Ovary (tissue), 9 donors: ENCODE results near the gene PPAT. TPM values are rescaled to one million over a fixed set of nuclear protein-coding genes. Genes with fewer than 3 reads are reported as not detected.
"Not testable (repeated sequence)": the region's sequence is repeated elsewhere in the genome, so short reads cannot be mapped to it uniquely, and the experiment has no call there.

Source experiments
- DNase-seq, 5 donors: peaks; one replicate each; pipeline ENCODE4 v3.0.0-alpha.2; 2019 to 2020
- H3K27ac ChIP-seq, 2 donors: fragments of 200-600 bp; one replicate each; pipeline versions ENCODE4 v1.5.1 to v1.8.0; 2019 to 2022
- H3K27me3 ChIP-seq: fragments of 200-600 bp; one replicate; pipeline ENCODE4 v1.8.0; 2022
- H3K36me3 ChIP-seq: fragments of 200-600 bp; sonication (generic); one replicate; pipeline ENCODE4 v1.5.1; 2019
- H3K4me1 ChIP-seq: one replicate; pipeline ENCODE4 v1.8.1; 2013; ENCODE audit warnings: mild to moderate bottlenecking, moderate library complexity; ENCODE audit not compliant: insufficient read depth
- H3K4me3 ChIP-seq: fragments of 200-600 bp; sonication (generic); one replicate; pipeline ENCODE4 v1.5.1; 2017
- H3K9me3 ChIP-seq, 2 donors: fragments of 200-600 bp in 1 of 2; sonication (generic) in 1 of 2; one replicate each; pipeline versions ENCODE4 v1.5.1 to v1.8.1; 2013 to 2019; ENCODE audit warnings: mild to moderate bottlenecking in 1 of 2, moderate library complexity in 1 of 2
- EP300 ChIP-seq: sonication (generic); formaldehyde crosslinking; IDR thresholded peaks from one replicate; pipeline ENCODE4 v1.6.1; 2017; ENCODE audit warnings: antibody characterized with exemption
- POLR2A ChIP-seq: fragments of 450-650 bp; IDR thresholded peaks from one replicate; pipeline ENCODE4 v1.6.1; 2017; ENCODE audit warnings: antibody characterized with exemption, mild to moderate bottlenecking, moderate library complexity
- WGBS, 3 donors: extraction: QIAGEN DNeasy Blood & Tissue Kit in 1 of 3; methylation state at CpG; one replicate each; pipeline versions ENCODE4 v1.1.5 to v1.1.7; 2013 to 2017; 5-methylcytosine and 5-hydroxymethylcytosine counted together
- intact Hi-C, 4 donors: fragments of 100-400 bp; cut with DNase I; formaldehyde crosslinking; loops; one replicate each; pipeline versions ENCODE4 v1.11.0 to v1.15.1; 2022 to 2023
- polyA plus RNA-seq, 2 donors: library from polyadenylated mRNA; stranded (reverse); fragments of 200-250 nt in 1 of 2; fragments of 350-450 nt in 1 of 2; fragmentation: Illumina TruSeq in 1 of 2; extraction: RNeasy Lipid Tissue Mini Kit (QIAGEN cat#74804) in 1 of 2; gene quantifications; one replicate each; pipeline ENCODE4 v1.2.3, GENCODE V29; 2013 to 2014
- total RNA-seq, 7 donors: library from RNA; depleted of rRNA in 2 of 7; stranded (reverse); fragments of >200 nt in 2 of 7; fragmentation: NEBNext Ultra II Directional in 3 of 7; extraction: Animal tissue kit (Norgen Biotek cat#: 25700) in 3 of 7; gene quantifications; one replicate each; pipeline versions ENCODE4 v1.1.0 to v1.2.4, GENCODE V29; 2016 to 2023
- TF ChIP-seq, protein P1 (sequence below), 3 donors: fragments of 450-650 bp in 2 of 3; fragments of 200-600 bp in 1 of 3; IDR thresholded peaks; one replicate each; pipeline versions ENCODE4 v1.5.1 to v1.8.0; 2016 to 2022; ENCODE audit warnings: antibody characterized with exemption in 3 of 3, mild to moderate bottlenecking in 1 of 3
- donor health status: DM: no; HTN: no; CAD: no; lungs with moderate emphysema.
- donor health status: DM: no; HTN: no; CAD: no.
- donor health status: Bipolar disorder and iron deficiency.
- donor health status: DM: yes; HTN: yes; CAD: no.
- donor health status: DM: no; HTN: no; CAD: no.
- donor health status: DM: yes; HTN: yes; CAD: no.

Gene PPAT
- total and polyA plus RNA-seq, 9 donors: 4.7 to 14.8 (median 10.6) TPM

DNA sequence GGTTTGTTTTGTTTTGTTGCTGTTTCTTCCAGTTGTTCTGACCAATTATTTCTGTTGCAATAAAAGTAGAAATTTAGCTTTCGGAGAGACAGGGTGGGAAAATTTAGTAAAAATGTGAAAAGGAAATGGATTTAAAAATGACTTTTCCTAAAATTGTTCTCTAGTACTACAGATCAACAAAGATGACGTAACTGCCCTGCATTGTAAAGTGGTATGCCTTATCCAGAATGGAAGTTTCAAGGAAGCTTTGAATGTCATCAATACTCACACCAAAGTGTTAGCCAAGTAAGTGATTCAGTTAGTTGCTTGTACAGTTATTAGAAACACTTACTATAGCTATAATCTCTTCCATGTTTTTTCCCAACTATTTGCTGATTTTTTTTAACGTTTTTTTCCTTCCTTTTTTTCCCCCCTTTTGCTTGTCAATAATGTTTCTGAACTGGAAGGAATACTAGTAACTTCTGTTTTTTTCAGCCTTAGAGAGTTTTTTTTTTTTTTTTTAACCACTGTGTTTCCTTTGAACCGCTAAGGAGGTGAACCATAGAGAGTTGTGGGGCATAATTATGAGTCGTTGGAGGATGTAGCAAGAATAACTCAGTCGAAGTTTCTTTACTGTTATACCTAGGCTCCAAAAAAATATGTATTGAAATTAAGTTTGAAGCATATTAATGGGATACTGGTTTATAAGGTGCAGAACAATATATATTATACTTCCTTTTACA is 34.2 kb upstream of the PPAT start:
- Histone ChIP-seq H3K36me3 (no peaks in the 10 kb centered on the region), H3K9me3 (no peaks in the 10 kb centered on the region), H3K27ac (no peak overlapping the region), H3K27me3 (no peaks in the 10 kb centered on the region), H3K4me3 (no peak overlapping the region), H3K4me1 (peaks cover 11% of the 10 kb centered on the region)
- 73 to 76% (median 75%) methylated on average over 6 of the region's 6 CpGs for WGBS, 3 donors
- intact Hi-C loops: no loop called here
- DNase-seq: no peak
- TF ChIP-seq EP300 (no peak), POLR2A (no peak)
- TF ChIP-seq, protein P1, sequence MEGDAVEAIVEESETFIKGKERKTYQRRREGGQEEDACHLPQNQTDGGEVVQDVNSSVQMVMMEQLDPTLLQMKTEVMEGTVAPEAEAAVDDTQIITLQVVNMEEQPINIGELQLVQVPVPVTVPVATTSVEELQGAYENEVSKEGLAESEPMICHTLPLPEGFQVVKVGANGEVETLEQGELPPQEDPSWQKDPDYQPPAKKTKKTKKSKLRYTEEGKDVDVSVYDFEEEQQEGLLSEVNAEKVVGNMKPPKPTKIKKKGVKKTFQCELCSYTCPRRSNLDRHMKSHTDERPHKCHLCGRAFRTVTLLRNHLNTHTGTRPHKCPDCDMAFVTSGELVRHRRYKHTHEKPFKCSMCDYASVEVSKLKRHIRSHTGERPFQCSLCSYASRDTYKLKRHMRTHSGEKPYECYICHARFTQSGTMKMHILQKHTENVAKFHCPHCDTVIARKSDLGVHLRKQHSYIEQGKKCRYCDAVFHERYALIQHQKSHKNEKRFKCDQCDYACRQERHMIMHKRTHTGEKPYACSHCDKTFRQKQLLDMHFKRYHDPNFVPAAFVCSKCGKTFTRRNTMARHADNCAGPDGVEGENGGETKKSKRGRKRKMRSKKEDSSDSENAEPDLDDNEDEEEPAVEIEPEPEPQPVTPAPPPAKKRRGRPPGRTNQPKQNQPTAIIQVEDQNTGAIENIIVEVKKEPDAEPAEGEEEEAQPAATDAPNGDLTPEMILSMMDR (IDR thresholded peaks at IDR 0.05): no peak

DNA sequence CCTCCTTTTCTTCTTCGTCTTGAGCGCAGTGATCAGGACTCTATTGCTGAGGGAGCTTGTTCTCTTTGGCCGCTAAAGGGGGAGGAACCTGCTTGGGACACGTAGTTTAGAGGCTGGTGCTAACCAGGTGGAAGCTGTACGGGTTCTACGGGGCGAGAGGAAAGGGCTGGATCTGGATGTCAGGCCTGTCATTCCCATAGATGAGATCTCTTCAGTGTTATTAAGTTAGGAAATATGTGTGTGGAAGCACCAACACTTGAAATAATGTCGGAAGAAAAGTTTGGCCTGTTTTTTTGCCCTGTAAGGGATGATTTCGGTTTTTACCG is 32.6 kb upstream of the PPAT start:
- WGBS, 3 donors: 0 to 2% (median 1%) methylated on average over 10 of the region's 10 CpGs
- Histone ChIP-seq H3K4me3 (peak overlapping the region; percentile 94), H3K27ac (peak overlapping the region in 1 of 2 donors; percentile 83), H3K27me3 (no peaks in the 10 kb centered on the region), H3K9me3 (no peaks in the 10 kb centered on the region), H3K4me1 (peaks cover 12% of the 10 kb centered on the region), H3K36me3 (no peaks in the 10 kb centered on the region)
- no peak for TF ChIP-seq POLR2A
- intact Hi-C loops: no loop called here
- DNase-seq: peak in 2 of 5 donors; percentile 23 to 25

DNA sequence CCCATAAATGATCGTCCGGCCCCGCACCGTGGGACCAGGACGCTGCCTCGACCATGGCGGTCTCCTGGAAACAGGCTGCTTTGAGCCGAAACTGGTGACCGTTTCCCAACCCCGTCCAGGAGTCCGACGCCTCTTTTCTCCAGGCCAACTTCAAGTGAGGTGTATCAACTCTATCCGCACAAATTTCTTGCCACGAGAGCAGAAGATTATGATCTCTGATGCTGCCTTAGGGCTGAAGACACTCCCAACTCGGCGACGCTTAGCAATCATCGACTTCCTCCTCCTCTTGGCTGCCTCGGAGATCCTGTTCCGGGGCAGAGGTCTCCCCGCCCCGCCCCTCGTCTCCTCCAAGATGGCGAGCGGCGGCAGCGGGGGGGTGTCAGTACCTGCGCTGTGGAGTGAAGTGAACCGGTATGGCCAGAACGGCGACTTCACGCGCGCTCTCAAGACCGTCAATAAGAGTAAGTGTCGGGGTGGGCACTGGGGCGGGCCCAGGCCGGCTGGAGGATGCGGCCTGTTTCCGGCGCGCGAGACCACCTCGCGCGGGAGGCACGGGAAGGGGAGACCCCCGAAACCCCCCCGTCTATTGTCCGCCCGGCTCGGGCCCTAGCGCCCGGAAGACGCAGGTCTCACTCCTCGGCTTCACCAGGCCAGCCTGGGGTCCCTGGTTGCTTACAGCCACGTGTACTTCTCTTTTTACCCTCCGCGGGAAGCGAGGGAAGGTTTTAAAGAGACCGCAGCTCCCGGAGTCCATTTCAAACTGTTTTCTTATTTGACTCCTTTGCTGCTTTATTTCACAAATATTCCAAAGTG is 32.1 kb upstream of the PPAT start, which contains the start of gene SRP72:
TSS of gene SRP72 (plus strand) at position 334 of the 813 bp plus-strand sequence. CDS start at position 353, 19 bp downstream.
- Histone ChIP-seq H3K27ac (peak within 1 kb of the TSS; percentile 53 to 83), H3K4me1 (peaks cover 12% of the 10 kb centered on the region), H3K4me3 (peak within 1 kb of the TSS; percentile 94), H3K36me3 (no peaks in the 10 kb centered on the region), H3K9me3 (no peaks in the 10 kb centered on the region), H3K27me3 (no peaks in the 10 kb centered on the region)
- peak; percentile 82 to 90 (median 87) for DNase-seq
- intact Hi-C loops: no loop called here
- TF ChIP-seq, protein P1 (IDR thresholded peaks at IDR 0.05): no peak
- TF ChIP-seq POLR2A (peak; percentile 66), EP300 (no peak)
- 0 to 1% (median 0%) methylated on average over 54 to 62 of the region's 62 CpGs for WGBS, 3 donors

DNA sequence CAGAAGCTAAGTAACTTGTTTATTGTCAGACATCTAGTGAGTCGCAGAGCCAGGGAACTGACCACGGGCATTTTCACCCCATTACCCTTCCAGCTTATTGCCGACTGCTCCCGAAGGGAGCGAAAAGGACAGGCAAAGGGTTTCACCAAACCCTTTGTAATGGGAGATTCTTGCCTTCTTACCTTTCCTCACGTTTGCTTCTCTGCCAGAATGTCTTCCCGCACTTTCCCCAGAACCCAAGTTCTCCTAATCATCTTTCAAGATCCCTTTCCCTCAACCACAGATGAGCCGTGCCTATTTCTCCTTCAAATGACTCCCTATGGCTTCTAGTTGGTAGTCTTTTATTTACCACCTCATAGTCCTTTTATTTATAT is 31.5 kb upstream of the PPAT start:
- H3K36me3 ChIP-seq: no peaks in the 10 kb centered on the region
- intact Hi-C loops: no loop called here

DNA sequence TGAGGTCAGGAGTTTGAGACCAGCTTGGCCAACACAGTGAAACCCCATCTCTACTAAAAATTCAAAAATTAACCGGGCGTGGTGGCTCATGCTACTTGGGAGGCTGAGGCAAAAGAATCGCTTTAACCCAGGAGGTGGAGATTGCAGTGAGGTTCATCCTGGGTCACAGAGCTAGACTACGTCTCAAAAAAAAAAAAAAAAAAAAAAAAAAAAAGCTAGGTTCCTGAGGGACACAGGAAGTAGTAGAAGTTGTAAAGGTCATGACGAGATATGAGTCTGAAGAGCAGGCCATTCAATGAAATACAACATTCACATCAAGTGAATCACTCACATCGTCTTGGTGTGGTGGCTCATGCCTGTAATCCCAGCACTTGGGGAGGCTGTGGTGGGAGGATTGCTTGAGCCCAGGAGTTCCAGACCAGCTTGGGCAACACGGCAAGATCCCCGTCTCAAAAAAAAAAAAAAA is 30.9 kb upstream of the PPAT start:
- H3K9me3 ChIP-seq, DNase-seq, H3K27ac ChIP-seq, intact Hi-C loops, H3K36me3 ChIP-seq, H3K27me3 ChIP-seq: not testable (repeated sequence)
- H3K4me1 ChIP-seq: peaks cover 12% of the 10 kb centered on the region
- 8 to 21% (median 12%) methylated on average over 8 of the region's 8 CpGs for WGBS, 3 donors
- peak overlapping the region; percentile 94 for H3K4me3 ChIP-seq

More for the DNA sequence above, 31.5 kb upstream of the PPAT start:
- Histone ChIP-seq H3K9me3 (no peaks in the 10 kb centered on the region), H3K27ac (peak overlapping the region; percentile 53 to 83), H3K4me1 (peaks cover 12% of the 10 kb centered on the region), H3K27me3 (no peaks in the 10 kb centered on the region), H3K4me3 (peak overlapping the region; percentile 94)
- WGBS, 3 donors: 0 to 1% (median 0%) methylated on average over 8 of the region's 8 CpGs
- TF ChIP-seq EP300: no peak
- no peak for DNase-seq
